RWPE2 (cell line): ENCODE data around the gene ARHGDIB.

Experiments used
- ATAC-seq: fragments of 200-7000 bp; cut with Tn5 transposase; 3 replicates; pipeline ENCODE4 v1.9.1; 2021; ENCODE audit warnings: low read depth
- DNase-seq: peaks from one replicate; pipeline ENCODE4 v3.0.0-alpha.2; 2020; ENCODE audit warnings: low spot score
- H3K27ac ChIP-seq: fragments of 450-650 bp; 2 replicates; pipeline ENCODE4 v1.5.1; 2017; ENCODE audit warnings: mild to moderate bottlenecking; ENCODE audit not compliant: poor library complexity, severe bottlenecking
- H3K27me3 ChIP-seq: fragments of 250-450 bp; sonication (Bioruptor Pico); 2 replicates; pipeline ENCODE4 v1.5.1; 2021; ENCODE audit warnings: mild to moderate bottlenecking, moderate library complexity; ENCODE audit not compliant: insufficient read depth, poor library complexity, severe bottlenecking
- H3K36me3 ChIP-seq: fragments of 250-450 bp; sonication (Bioruptor Pico); 2 replicates; pipeline ENCODE4 v1.5.1; 2020; ENCODE audit warnings: low read depth, mild to moderate bottlenecking, moderate library complexity
- H3K4me1 ChIP-seq: fragments of 250-450 bp; sonication (Bioruptor Pico); 2 replicates; pipeline ENCODE4 v1.5.1; 2021; ENCODE audit warnings: mild to moderate bottlenecking, moderate library complexity; ENCODE audit not compliant: insufficient read depth, poor library complexity, severe bottlenecking
- H3K4me3 ChIP-seq: fragments of 250-450 bp; sonication (Bioruptor Pico); 2 replicates; pipeline ENCODE4 v1.5.1; 2021; ENCODE audit warnings: mild to moderate bottlenecking, moderate library complexity; ENCODE audit not compliant: severe bottlenecking
- H3K9me3 ChIP-seq: fragments of 250-450 bp; sonication (Bioruptor Pico); 2 replicates; pipeline ENCODE4 v1.5.1; 2021; ENCODE audit warnings: mild to moderate bottlenecking, moderate library complexity; ENCODE audit not compliant: severe bottlenecking
- CTCF ChIP-seq: fragments of 450-650 bp; IDR thresholded peaks from one replicate; pipeline ENCODE4 v1.5.1; 2017; ENCODE audit warnings: mild to moderate bottlenecking, moderate library complexity; ENCODE audit not compliant: poor library complexity, severe bottlenecking

The ARHGDIB gene

GRCh38 chr12:14961466-14962152, at the start of gene ARHGDIB:
ARHGDIB (minus strand) TSS chr12:14961601; CDS start chr12:14950712, 10,889 bp downstream.
- TF ChIP-seq CTCF = no peak
- Histone ChIP-seq H3K9me3 (no peaks in the 10 kb centered on the region), H3K4me3 (peak within 1 kb of the TSS; percentile 21), H3K4me1 (peaks cover 10% of the 10 kb centered on the region), H3K27ac (peak within 1 kb of the TSS; percentile 94), H3K27me3 (no peaks in the 10 kb centered on the region), H3K36me3 (no peaks in the 10 kb centered on the region)
- peak; percentile 52 for DNase-seq
- ATAC-seq = peak; percentile 73

GRCh38 chr12:15011162-15011561, 49.8 kb upstream of the ARHGDIB start:
- H3K27me3 ChIP-seq = no peaks in the 10 kb centered on the region
- ATAC-seq (no peak), DNase-seq (no peak)
- no peak overlapping the region for H3K4me3 ChIP-seq
- no peak overlapping the region for H3K27ac ChIP-seq
- no peaks in the 10 kb centered on the region for H3K9me3 ChIP-seq
- no peaks in the 10 kb centered on the region for H3K36me3 ChIP-seq
- no peak for TF ChIP-seq CTCF
- H3K4me1 ChIP-seq = no peaks in the 10 kb centered on the region

GRCh38 chr12:15007551-15007950, 46.1 kb upstream of the ARHGDIB start:
- H3K4me1 ChIP-seq = no peaks in the 10 kb centered on the region
- no peaks in the 10 kb centered on the region for H3K9me3 ChIP-seq
- no peak for TF ChIP-seq CTCF
- H3K4me3 ChIP-seq = no peak overlapping the region
- no peak for DNase-seq
- no peak for ATAC-seq
- no peaks in the 10 kb centered on the region for H3K27me3 ChIP-seq
- no peak overlapping the region for H3K27ac ChIP-seq
- H3K36me3 ChIP-seq = no peaks in the 10 kb centered on the region

- DNase-seq (no peak), ATAC-seq (no peak)
- Histone ChIP-seq H3K27ac (no peak overlapping the region), H3K4me3 (no peak overlapping the region), H3K9me3 (no peaks in the 10 kb centered on the region), H3K36me3 (no peaks in the 10 kb centered on the region), H3K27me3 (no peaks in the 10 kb centered on the region), H3K4me1 (no peaks in the 10 kb centered on the region)
- TF ChIP-seq CTCF = no peak
Measured at GRCh38 chr12:15005064-15005463, 43.7 kb upstream of the ARHGDIB start.

GRCh38 chr12:15004421-15004820, 43.0 kb upstream of the ARHGDIB start:
- Histone ChIP-seq H3K4me3 (no peak overlapping the region), H3K27me3 (no peaks in the 10 kb centered on the region), H3K36me3 (no peaks in the 10 kb centered on the region), H3K27ac (no peak overlapping the region), H3K9me3 (no peaks in the 10 kb centered on the region), H3K4me1 (peaks cover 3% of the 10 kb centered on the region)
- ATAC-seq (no peak), DNase-seq (no peak)
- TF ChIP-seq CTCF = no peak
